DND-41 (cell line): ENCODE measurements around the gene COL19A1.

Experiments used
- CTCF ChIP-seq: IDR thresholded peaks from 2 replicates; pipeline ENCODE4 v1.5.1; 2012; ENCODE audit warnings: borderline replicate concordance, low read length, moderate library complexity, mild to moderate bottlenecking; ENCODE audit not compliant: poor library complexity, severe bottlenecking; ENCODE audit errors: extremely low read depth
- EZH2 ChIP-seq: IDR thresholded peaks from 3 replicates; pipeline ENCODE4 v1.6.1; 2012; ENCODE audit warnings: borderline replicate concordance, low read depth, mild to moderate bottlenecking, moderate library complexity, low read length, inconsistent platforms; ENCODE audit not compliant: severe bottlenecking

DNA sequence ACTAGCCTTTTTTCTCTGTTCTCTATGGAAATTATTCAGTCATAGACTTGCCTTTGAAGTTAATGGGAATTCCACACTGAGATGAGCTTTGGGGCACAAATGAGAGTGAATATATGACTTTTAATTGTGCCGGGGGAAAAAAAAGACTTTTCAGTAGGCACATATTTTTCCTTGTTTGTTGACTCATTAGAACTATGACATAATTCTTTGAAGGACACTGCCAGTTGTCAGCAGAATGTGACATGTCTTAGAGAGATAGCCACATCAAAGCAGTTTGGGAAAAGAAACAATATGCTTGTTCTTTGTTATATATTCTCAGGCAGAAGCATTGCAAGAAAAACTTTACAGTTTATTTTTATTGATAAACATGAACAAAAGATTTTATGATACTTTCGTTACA is 298.2 kb downstream of the COL19A1 start:
- TF ChIP-seq CTCF (no peak), EZH2 (no peak)
